Measurements from ENCODE around the gene HSPB3. TPM values are rescaled to one million over a fixed set of nuclear protein-coding genes. Genes with fewer than 3 reads are reported as not detected.

The HSPB3 gene
- total and polyA plus RNA-seq, 7 experiments from 2014 or later = not detected

- no peaks in the 10 kb centered on the region for H3K9me3 ChIP-seq (ENCODE audit: control insufficient read depth in 2 of 3, low read length in 3 of 3)
- no peak for ATAC-seq
- H3K27ac ChIP-seq (ENCODE audit: low read depth, low read length) = no peak overlapping the region
- no peak for DNase-seq
- Mint-ChIP-seq H3K27ac (no peak overlapping the region), H3K36me3 (peaks cover 0 to 15% (median 3%) of the 10 kb centered on the region in 5 donors), H3K4me1 (no peaks in the 10 kb centered on the region), H3K27me3 (peaks cover 6 to 26% (median 19%) of the 10 kb centered on the region in 5 donors), H3K9me3 (peaks cover 0 to 29% (median 12%) of the 10 kb centered on the region in 11 donors), H3K4me3 (no peak overlapping the region)
- no peaks in the 10 kb centered on the region for H3K4me1 ChIP-seq (ENCODE audit: control insufficient read depth in 2 of 2, insufficient read depth in 2 of 2, low read length in 2 of 2)
- intact Hi-C loops (cut with micrococcal nuclease) = no loop called here
- no peaks in the 10 kb centered on the region for H3K36me3 ChIP-seq (ENCODE audit: control insufficient read depth in 2 of 3, insufficient read depth in 3 of 3, low read length in 3 of 3)
- ChIA-PET CTCF (no interaction called here), POLR2A (no interaction called here)
- H3K4me3 ChIP-seq (ENCODE audit: low read length) = no peak overlapping the region
- H3K27me3 ChIP-seq (ENCODE audit: control insufficient read depth in 2 of 2, insufficient read depth in 2 of 2, low read length in 2 of 2) = no peaks in the 10 kb centered on the region
Measured at GRCh38 chr5:54462281-54462680, 6.8 kb downstream of the HSPB3 start.

GRCh38 chr5:54463713-54464112 is 8.2 kb downstream of the HSPB3 start:
- ChIA-PET CTCF (interaction anchor here (0.5 kb wide), 1 partner anchor 34 kb away, joined by 3 read pairs; no protein-coding TSS in a partner anchor), POLR2A (interaction anchor here (0.6 kb wide), 1 partner anchor 140 kb away, joined by 4 read pairs; no protein-coding TSS in a partner anchor)
- H3K4me3 ChIP-seq (ENCODE audit: low read length) = no peak overlapping the region
- intact Hi-C loops (cut with micrococcal nuclease) = no loop called here
- H3K9me3 ChIP-seq (ENCODE audit: control insufficient read depth in 2 of 3, low read length in 3 of 3) = no peaks in the 10 kb centered on the region
- Mint-ChIP-seq H3K36me3 (peaks cover 0 to 15% (median 3%) of the 10 kb centered on the region in 5 donors), H3K4me3 (no peak overlapping the region), H3K27me3 (peaks cover 6 to 20% (median 15%) of the 10 kb centered on the region in 5 donors), H3K27ac (no peak overlapping the region), H3K4me1 (no peaks in the 10 kb centered on the region), H3K9me3 (peaks cover 0 to 29% (median 12%) of the 10 kb centered on the region in 11 donors)
- no peaks in the 10 kb centered on the region for H3K4me1 ChIP-seq (ENCODE audit: control insufficient read depth in 2 of 2, insufficient read depth in 2 of 2, low read length in 2 of 2)
- no peak for DNase-seq
- no peaks in the 10 kb centered on the region for H3K36me3 ChIP-seq (ENCODE audit: control insufficient read depth in 2 of 3, insufficient read depth in 3 of 3, low read length in 3 of 3)
- H3K27me3 ChIP-seq (ENCODE audit: control insufficient read depth in 2 of 2, insufficient read depth in 2 of 2, low read length in 2 of 2) = no peaks in the 10 kb centered on the region
- H3K27ac ChIP-seq (ENCODE audit: low read depth, low read length) = no peak overlapping the region
- no peak for ATAC-seq

DNA sequence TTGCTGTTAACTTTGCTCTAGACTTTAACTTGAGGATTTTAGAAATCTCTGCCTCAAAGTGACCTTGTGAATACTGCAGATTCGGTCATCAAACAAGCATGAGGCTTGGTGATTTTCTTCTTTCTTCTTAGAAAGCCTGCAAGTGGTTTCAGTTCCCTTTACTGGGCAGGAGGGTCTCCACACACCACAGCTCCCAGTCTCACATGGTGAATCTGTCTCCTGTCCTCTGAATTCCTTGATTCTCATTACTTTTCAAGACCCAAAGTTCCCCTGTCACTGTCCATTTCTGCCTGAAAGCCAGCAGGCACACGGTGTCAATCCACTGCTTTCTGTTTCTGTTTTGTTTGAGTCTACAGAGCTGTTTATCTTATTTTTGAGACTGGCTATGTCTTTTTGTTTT is 14.1 kb downstream of the HSPB3 start:
- Mint-ChIP-seq H3K4me3 (peak overlapping the region in 4 of 10 donors; percentile 4 to 58 (median 16)), H3K36me3 (peaks cover 0 to 5% (median 0%) of the 10 kb centered on the region in 5 donors), H3K27me3 (peaks cover 0 to 9% (median 4%) of the 10 kb centered on the region in 5 donors), H3K4me1 (peaks cover 0 to 9% (median 8%) of the 10 kb centered on the region in 7 donors), H3K27ac (peak overlapping the region in 1 of 9 donors; percentile 16), H3K9me3 (peaks cover 0 to 4% (median 0%) of the 10 kb centered on the region in 11 donors)
- H3K4me1 ChIP-seq (ENCODE audit: control insufficient read depth in 2 of 2, insufficient read depth in 2 of 2, low read length in 2 of 2) = no peaks in the 10 kb centered on the region
- intact Hi-C loops (cut with micrococcal nuclease) = no loop called here
- ATAC-seq = no peak
- no peak for DNase-seq
- no peaks in the 10 kb centered on the region for H3K9me3 ChIP-seq (ENCODE audit: control insufficient read depth in 2 of 3, low read length in 3 of 3)
- no peaks in the 10 kb centered on the region for H3K27me3 ChIP-seq (ENCODE audit: control insufficient read depth in 2 of 2, insufficient read depth in 2 of 2, low read length in 2 of 2)
- ChIA-PET POLR2A (no interaction called here), CTCF (no interaction called here)
- H3K36me3 ChIP-seq (ENCODE audit: control insufficient read depth in 2 of 3, insufficient read depth in 3 of 3, low read length in 3 of 3) = no peaks in the 10 kb centered on the region
- no peak overlapping the region for H3K27ac ChIP-seq (ENCODE audit: low read depth, low read length)
- no peak overlapping the region for H3K4me3 ChIP-seq (ENCODE audit: low read length)

- peaks cover 0 to 9% (median 8%) of the 10 kb centered on the region in 7 donors for H3K4me1 Mint-ChIP-seq
- peaks cover 0 to 4% (median 0%) of the 10 kb centered on the region in 11 donors for H3K9me3 Mint-ChIP-seq
- no peak for ATAC-seq
Measured at GRCh38 chr5:54470128-54470527, 14.6 kb downstream of the HSPB3 start.

DNA sequence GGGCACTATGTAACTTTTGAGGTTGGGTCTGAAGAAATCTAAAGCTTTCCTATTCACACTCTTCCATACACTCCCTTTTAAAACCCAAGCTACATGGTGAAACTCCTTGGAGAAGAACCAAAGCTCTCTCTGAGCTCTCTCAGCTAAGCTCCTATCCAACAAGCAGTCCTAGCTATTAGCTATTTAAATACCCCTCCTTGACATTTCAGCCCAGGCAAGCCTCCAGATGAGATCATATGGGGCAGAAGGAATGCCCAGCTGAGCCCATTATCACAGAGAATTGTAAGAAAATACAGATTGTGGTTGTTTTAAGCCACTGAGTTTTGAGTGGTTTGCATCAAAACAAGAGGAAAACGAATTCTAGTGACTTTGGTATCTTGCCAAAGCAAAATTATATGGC is 15.2 kb downstream of the HSPB3 start:
- ATAC-seq (no peak), DNase-seq (no peak)
- Histone ChIP-seq H3K36me3 (ENCODE audit: control insufficient read depth in 2 of 3, insufficient read depth in 3 of 3, low read length in 3 of 3) (no peaks in the 10 kb centered on the region), H3K9me3 (ENCODE audit: control insufficient read depth in 2 of 3, low read length in 3 of 3) (no peaks in the 10 kb centered on the region), H3K4me1 (ENCODE audit: control insufficient read depth in 2 of 2, insufficient read depth in 2 of 2, low read length in 2 of 2) (no peaks in the 10 kb centered on the region), H3K4me3 (ENCODE audit: low read length) (no peak overlapping the region), H3K27me3 (ENCODE audit: control insufficient read depth in 2 of 2, insufficient read depth in 2 of 2, low read length in 2 of 2) (no peaks in the 10 kb centered on the region), H3K27ac (ENCODE audit: low read depth, low read length) (no peak overlapping the region)
- Mint-ChIP-seq H3K4me1 (peaks cover 0 to 9% (median 8%) of the 10 kb centered on the region in 7 donors), H3K27me3 (peaks cover 0 to 9% (median 4%) of the 10 kb centered on the region in 5 donors), H3K4me3 (no peak overlapping the region), H3K27ac (no peak overlapping the region), H3K36me3 (peaks cover 0 to 5% (median 0%) of the 10 kb centered on the region in 5 donors), H3K9me3 (peaks cover 0 to 4% (median 0%) of the 10 kb centered on the region in 11 donors)
- ChIA-PET POLR2A (no interaction called here), CTCF (interaction anchor here (0.6 kb wide), 1 partner anchor 24 kb away, joined by 3 read pairs; no protein-coding TSS in a partner anchor)
- intact Hi-C loops (cut with micrococcal nuclease) = no loop called here

More at GRCh38 chr5:54470128-54470527, 14.6 kb downstream of the HSPB3 start:
- peaks cover 0 to 9% (median 4%) of the 10 kb centered on the region in 5 donors for H3K27me3 Mint-ChIP-seq
- H3K27me3 ChIP-seq (ENCODE audit: control insufficient read depth in 2 of 2, insufficient read depth in 2 of 2, low read length in 2 of 2) = no peaks in the 10 kb centered on the region
- H3K27ac ChIP-seq (ENCODE audit: low read depth, low read length) = no peak overlapping the region
- intact Hi-C loops (cut with micrococcal nuclease) = no loop called here
- no peaks in the 10 kb centered on the region for H3K4me1 ChIP-seq (ENCODE audit: control insufficient read depth in 2 of 2, insufficient read depth in 2 of 2, low read length in 2 of 2)
- H3K4me3 Mint-ChIP-seq = peak overlapping the region in 2 of 10 donors; percentile 4 to 58
- H3K27ac Mint-ChIP-seq = peak overlapping the region in 1 of 9 donors; percentile 16
- H3K36me3 Mint-ChIP-seq = peaks cover 0 to 5% (median 0%) of the 10 kb centered on the region in 5 donors
- no peaks in the 10 kb centered on the region for H3K9me3 ChIP-seq (ENCODE audit: control insufficient read depth in 2 of 3, low read length in 3 of 3)
- ChIA-PET POLR2A (no interaction called here), CTCF (interaction anchor here (0.6 kb wide), 1 partner anchor 23 kb away, joined by 3 read pairs; no protein-coding TSS in a partner anchor)
- no peaks in the 10 kb centered on the region for H3K36me3 ChIP-seq (ENCODE audit: control insufficient read depth in 2 of 3, insufficient read depth in 3 of 3, low read length in 3 of 3)
- H3K4me3 ChIP-seq (ENCODE audit: low read length) = no peak overlapping the region
- DNase-seq = no peak

GRCh38 chr5:54471398-54471797 is 15.9 kb downstream of the HSPB3 start:
- no peaks in the 10 kb centered on the region for H3K27me3 ChIP-seq (ENCODE audit: control insufficient read depth in 2 of 2, insufficient read depth in 2 of 2, low read length in 2 of 2)
- H3K4me3 Mint-ChIP-seq = no peak overlapping the region
- peaks cover 0 to 8% (median 4%) of the 10 kb centered on the region in 5 donors for H3K27me3 Mint-ChIP-seq
- no peak for ATAC-seq
- H3K4me1 Mint-ChIP-seq = peaks cover 0 to 9% (median 8%) of the 10 kb centered on the region in 7 donors
- H3K27ac ChIP-seq (ENCODE audit: low read depth, low read length) = no peak overlapping the region
- H3K36me3 ChIP-seq (ENCODE audit: control insufficient read depth in 2 of 3, insufficient read depth in 3 of 3, low read length in 3 of 3) = no peaks in the 10 kb centered on the region
- DNase-seq = no peak
- no peaks in the 10 kb centered on the region for H3K4me1 ChIP-seq (ENCODE audit: control insufficient read depth in 2 of 2, insufficient read depth in 2 of 2, low read length in 2 of 2)
- H3K9me3 ChIP-seq (ENCODE audit: control insufficient read depth in 2 of 3, low read length in 3 of 3) = no peaks in the 10 kb centered on the region
- H3K4me3 ChIP-seq (ENCODE audit: low read length) = no peak overlapping the region
- peaks cover 0 to 3% (median 0%) of the 10 kb centered on the region in 5 donors for H3K36me3 Mint-ChIP-seq
- peaks cover 0 to 3% (median 0%) of the 10 kb centered on the region in 11 donors for H3K9me3 Mint-ChIP-seq
- POLR2A ChIA-PET = no interaction called here
- CTCF ChIA-PET = no interaction called here
- intact Hi-C loops (cut with micrococcal nuclease) = no loop called here
- no peak overlapping the region for H3K27ac Mint-ChIP-seq

DNA sequence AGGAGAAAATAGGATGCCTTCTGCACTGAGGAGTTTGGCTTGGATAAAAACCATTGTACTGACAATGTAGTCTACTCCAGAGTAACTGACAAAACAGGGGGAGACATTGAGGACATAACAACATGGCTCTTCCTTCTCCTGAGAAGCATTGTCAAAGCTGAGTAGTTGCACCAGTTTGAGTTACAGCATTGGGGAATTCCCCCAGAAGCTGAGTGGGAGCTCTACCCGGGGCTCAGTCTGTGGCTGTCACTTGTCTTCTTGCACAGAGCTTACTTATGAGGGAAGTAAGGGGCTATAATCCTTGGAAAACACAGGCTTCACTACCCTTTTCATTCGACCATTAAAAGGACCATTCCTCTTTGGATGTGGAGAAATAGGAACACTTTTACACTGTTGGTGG is 21.2 kb downstream of the HSPB3 start:
- ChIA-PET CTCF (no interaction called here), POLR2A (no interaction called here)
- no peak for ATAC-seq

More for the DNA sequence above, 21.2 kb downstream of the HSPB3 start:
- no peaks in the 10 kb centered on the region for H3K9me3 ChIP-seq (ENCODE audit: control insufficient read depth in 2 of 3, low read length in 3 of 3)
- DNase-seq = no peak
- Mint-ChIP-seq H3K36me3 (no peaks in the 10 kb centered on the region), H3K9me3 (peaks cover 0 to 5% (median 0%) of the 10 kb centered on the region in 11 donors), H3K4me3 (no peak overlapping the region), H3K27ac (no peak overlapping the region), H3K4me1 (peaks cover 0 to 4% (median 0%) of the 10 kb centered on the region in 7 donors), H3K27me3 (peaks cover 0 to 15% (median 9%) of the 10 kb centered on the region in 5 donors)
- no peaks in the 10 kb centered on the region for H3K4me1 ChIP-seq (ENCODE audit: control insufficient read depth in 2 of 2, insufficient read depth in 2 of 2, low read length in 2 of 2)
- H3K27ac ChIP-seq (ENCODE audit: low read depth, low read length) = no peak overlapping the region
- no peaks in the 10 kb centered on the region for H3K36me3 ChIP-seq (ENCODE audit: control insufficient read depth in 2 of 3, insufficient read depth in 3 of 3, low read length in 3 of 3)
- intact Hi-C loops (cut with micrococcal nuclease) = no loop called here
- no peak overlapping the region for H3K4me3 ChIP-seq (ENCODE audit: low read length)
- no peaks in the 10 kb centered on the region for H3K27me3 ChIP-seq (ENCODE audit: control insufficient read depth in 2 of 2, insufficient read depth in 2 of 2, low read length in 2 of 2)

All from naive thymus-derived CD4-positive, alpha-beta T cell (primary cell).